HepG2 (cell line): ENCODE data around the gene PDZD4. TPM values are rescaled to one million over a fixed set of nuclear protein-coding genes. Genes with fewer than 3 reads are reported as not detected.

Experiments used
- ATAC-seq: fragments of 200-7000 bp; cut with Tn5 transposase; 3 replicates; pipeline ENCODE4 v1.9.1; 2020; ENCODE audit warnings: mild to moderate bottlenecking, moderate library complexity
- BruUV-seq: library from RNA; stranded (reverse); fragments of 400-500 nt; replicated peaks from 2 replicates; lab custom pipeline; 2021; lab: Mats Ljungman, UMichigan
- CTCF ChIA-PET: fragments of 300-600 bp; formaldehyde crosslinking; extraction: SDS; loops from one replicate; lab custom pipeline; 2021; ENCODE audit warnings: low total read pairs, inconsistent platforms, low intra/inter-chr PET ratio; lab: Yijun Ruan, JAX
- POLR2A ChIA-PET: fragments of 350-600 bp; sonication (Branson Sonifier 250); formaldehyde crosslinking; loops from one replicate; lab custom pipeline; 2020; ENCODE audit warnings: antibody characterized with exemption, inconsistent platforms; lab: Yijun Ruan, JAX
- DNase-seq: peaks from one replicate; pipeline ENCODE4 v3.0.0-alpha.2; 2015; ENCODE audit warnings: low spot score
- FAIRE-seq: peaks from 3 replicates; lab custom pipeline; 2011; peaks lifted over from hg19 to GRCh38; lab: Jason Lieb, UNC
- H2AFZ ChIP-seq: one replicate; pipeline ENCODE4 v1.6.1; 2011; ENCODE audit warnings: low read length, inconsistent platforms
- H3K27ac ChIP-seq: fragments of 300-600 bp; 3 replicates; pipeline ENCODE4 v1.8.0; 2011; ENCODE audit warnings: mixed run types, mild to moderate bottlenecking, mixed read lengths, low read length, inconsistent platforms; ENCODE audit not compliant: insufficient read depth; ENCODE audit errors: extremely low read length
- H3K27me3 ChIP-seq, 2 experiments: fragments of 200-600 bp in 1 of 2; 2 replicates in 1 of 2; 3 replicates in 1 of 2; pipeline versions ENCODE4 v1.6.0 to v1.8.0; 2011; ENCODE audit warnings: low read length in 2 of 2, mild to moderate bottlenecking in 2 of 2, moderate library complexity in 2 of 2, inconsistent platforms in 1 of 2; ENCODE audit not compliant: insufficient read depth in 2 of 2, control insufficient read depth in 1 of 2
- H3K36me3 ChIP-seq, 2 experiments: fragments of 200-600 bp in 1 of 2; replicated peaks in 1 of 2; 2 replicates in 1 of 2; 3 replicates in 1 of 2; pipeline versions ENCODE4 v1.5.1 to v1.8.0; 2011; ENCODE audit warnings: low read length in 2 of 2, inconsistent platforms in 1 of 2; ENCODE audit not compliant: insufficient read depth in 2 of 2, control insufficient read depth in 1 of 2
- H3K4me1 ChIP-seq: 2 replicates; pipeline ENCODE4 v1.5.1; 2012; ENCODE audit warnings: low read length, inconsistent platforms; ENCODE audit not compliant: insufficient read depth
- H3K4me2 ChIP-seq: 2 replicates; pipeline ENCODE4 v1.6.0; 2011; ENCODE audit warnings: low read depth, low read length, inconsistent platforms
- H3K4me3 ChIP-seq, 3 experiments: fragments of 200-600 bp in 1 of 3; sonication (generic), shearing (Covaris generic) in 1 of 3; replicated peaks in 1 of 3; 2 replicates each; pipeline ENCODE4 v1.5.1; 2011 to 2016; ENCODE audit warnings: low read length in 3 of 3, inconsistent platforms in 2 of 3, low read depth in 2 of 3, mild to moderate bottlenecking in 2 of 3, control low read depth in 1 of 3, mixed read lengths in 1 of 3; ENCODE audit not compliant: insufficient read depth in 1 of 3
- H3K79me2 ChIP-seq: one replicate; pipeline ENCODE4 v1.6.1; 2011; ENCODE audit warnings: low read length, inconsistent platforms; ENCODE audit not compliant: insufficient read depth
- H3K9ac ChIP-seq: 2 replicates; pipeline ENCODE4 v1.6.0; 2011; ENCODE audit warnings: mild to moderate bottlenecking, low read depth, low read length, inconsistent platforms; ENCODE audit not compliant: insufficient read depth
- H3K9me3 ChIP-seq: 2 replicates; pipeline ENCODE4 v1.5.1; 2012; ENCODE audit warnings: mild to moderate bottlenecking, low read length
- H4K20me1 ChIP-seq: 2 replicates; pipeline ENCODE4 v1.6.0; 2011; ENCODE audit warnings: inconsistent platforms, mild to moderate bottlenecking, low read length, moderate library complexity; ENCODE audit not compliant: insufficient read depth
- FOXK2 ChIP-seq: fragments of 450-650 bp; IDR thresholded peaks from 2 replicates; pipeline ENCODE4 v1.6.1; 2016
- HMG20A ChIP-seq: IDR thresholded peaks from 2 replicates; pipeline ENCODE4 v1.6.1; 2016; ENCODE audit warnings: borderline replicate concordance
- HOXA5 ChIP-seq: sonication (generic); formaldehyde crosslinking; IDR thresholded peaks from 2 replicates; pipeline ENCODE4 v1.4.0; 2020; ENCODE audit warnings: missing genetic modification reagents
- MTA1 ChIP-seq: sonication (generic); formaldehyde crosslinking; IDR thresholded peaks from 2 replicates; pipeline ENCODE4 v1.4.0; 2020; ENCODE audit warnings: missing genetic modification reagents, mild to moderate bottlenecking, borderline replicate concordance
- NPAS2 ChIP-seq: sonication (generic); formaldehyde crosslinking; IDR thresholded peaks from 2 replicates; pipeline ENCODE4 v1.8.0; 2022; ENCODE audit warnings: mild to moderate bottlenecking, missing genetic modification reagents, borderline replicate concordance
- NR1H2 ChIP-seq: sonication (generic); formaldehyde crosslinking; IDR thresholded peaks from 2 replicates; pipeline ENCODE4 v1.8.1; 2022; ENCODE audit warnings: low read depth, missing genetic modification reagents, borderline replicate concordance
- WGBS: methylation state at CpG from one replicate; pipeline ENCODE4 v1.1.6; 2017; ENCODE audit warnings: low lambda C conversion rate; 5-methylcytosine and 5-hydroxymethylcytosine counted together
- in situ Hi-C: cut with HindIII; loops from 2 replicates; pipeline ENCODE4 v1.10.0; 2017; ENCODE audit warnings: low pct_unique_long_range_greater_than_20kb; ENCODE audit not compliant: extremely low pct_ligation_motif_present
- intact Hi-C: fragments of 100-400 bp; cut with micrococcal nuclease; formaldehyde crosslinking; loops from one replicate; pipeline ENCODE4 v1.10.0; 2022; ENCODE audit not compliant: unreplicated experiment
- polyA plus RNA-seq, 8 experiments: library from polyadenylated mRNA; depleted of rRNA in 3 of 8; stranded (reverse) in 7 of 8; unstranded in 1 of 8; fragments of >200 nt; fragmentation: Illumina TruSeq in 4 of 8; extraction: Trizol in 4 of 8; gene quantifications; 2 replicates each; pipeline versions ENCODE4 v1.2.1 to v1.2.3, GENCODE V29; 2011 to 2016; ENCODE audit warnings: low read depth in 4 of 8, missing spikeins in 1 of 8, mixed read lengths in 1 of 8; ENCODE audit not compliant: insufficient read depth in 1 of 8
- total RNA-seq, 5 experiments: library from RNA; depleted of rRNA; stranded (reverse); fragments of >200 nt; fragmentation: Illumina TruSeq; extraction: Trizol; gene quantifications; 2 replicates each; pipeline ENCODE4 v1.2.3, GENCODE V29; 2016; ENCODE audit warnings: low read depth in 1 of 5
- TF ChIP-seq, protein P1 (sequence below): IDR thresholded peaks from 2 replicates; pipeline ENCODE4 v1.6.1; 2016; ENCODE audit warnings: missing compliant biosample characterization, missing genetic modification reagents, borderline replicate concordance
- TF ChIP-seq, protein P2 (sequence below): sonication (generic); formaldehyde crosslinking; IDR thresholded peaks from 2 replicates; pipeline ENCODE4 v1.5.0; 2020; ENCODE audit warnings: missing genetic modification reagents
- TF ChIP-seq, protein P3 (sequence below): sonication (generic); formaldehyde crosslinking; IDR thresholded peaks from 2 replicates; pipeline ENCODE4 v1.5.0; 2020; ENCODE audit warnings: mild to moderate bottlenecking, missing genetic modification reagents

Gene PDZD4
- total and polyA plus RNA-seq, 2 of the 13 experiments (the other 11 are each of a cell fraction or from before 2014, with no cell fraction given) = not detected

DNA sequence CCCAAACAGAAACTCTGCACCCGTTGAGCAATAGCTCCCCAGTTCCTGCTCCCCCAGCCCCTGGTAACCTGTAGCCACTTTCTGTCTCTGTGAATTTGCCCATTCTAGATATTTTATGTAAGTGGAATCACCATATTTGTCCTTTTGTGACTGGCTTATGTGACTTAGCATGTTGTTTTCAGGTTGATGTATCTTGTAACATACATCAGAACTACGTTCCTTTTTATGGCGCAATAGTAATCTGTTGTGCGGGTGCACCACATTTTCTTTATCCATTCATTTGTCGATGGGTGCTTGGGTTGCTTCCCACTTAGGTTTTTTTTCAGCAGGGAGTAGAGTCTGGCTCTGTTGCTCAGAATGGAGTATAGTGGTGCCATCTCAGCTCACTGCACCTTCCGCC lies 6.6 kb upstream of the PDZD4 start:
- H3K9me3 ChIP-seq = no peaks in the 10 kb centered on the region
- no peak overlapping the region for H2AFZ ChIP-seq
- 47% methylated on average over 6 of the region's 6 CpGs for WGBS
- FAIRE-seq = no peak
- TF ChIP-seq NPAS2 (CRISPR knock-in tag) (no peak), FOXK2 (no peak), NR1H2 (CRISPR knock-in tag) (no peak), HOXA5 (CRISPR knock-in tag) (no peak), MTA1 (no peak), HMG20A (CRISPR knock-in tag) (no peak)
- TF ChIP-seq, protein P1, sequence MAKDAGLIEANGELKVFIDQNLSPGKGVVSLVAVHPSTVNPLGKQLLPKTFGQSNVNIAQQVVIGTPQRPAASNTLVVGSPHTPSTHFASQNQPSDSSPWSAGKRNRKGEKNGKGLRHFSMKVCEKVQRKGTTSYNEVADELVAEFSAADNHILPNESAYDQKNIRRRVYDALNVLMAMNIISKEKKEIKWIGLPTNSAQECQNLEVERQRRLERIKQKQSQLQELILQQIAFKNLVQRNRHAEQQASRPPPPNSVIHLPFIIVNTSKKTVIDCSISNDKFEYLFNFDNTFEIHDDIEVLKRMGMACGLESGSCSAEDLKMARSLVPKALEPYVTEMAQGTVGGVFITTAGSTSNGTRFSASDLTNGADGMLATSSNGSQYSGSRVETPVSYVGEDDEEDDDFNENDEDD = no peak
- TF ChIP-seq, protein P2, sequence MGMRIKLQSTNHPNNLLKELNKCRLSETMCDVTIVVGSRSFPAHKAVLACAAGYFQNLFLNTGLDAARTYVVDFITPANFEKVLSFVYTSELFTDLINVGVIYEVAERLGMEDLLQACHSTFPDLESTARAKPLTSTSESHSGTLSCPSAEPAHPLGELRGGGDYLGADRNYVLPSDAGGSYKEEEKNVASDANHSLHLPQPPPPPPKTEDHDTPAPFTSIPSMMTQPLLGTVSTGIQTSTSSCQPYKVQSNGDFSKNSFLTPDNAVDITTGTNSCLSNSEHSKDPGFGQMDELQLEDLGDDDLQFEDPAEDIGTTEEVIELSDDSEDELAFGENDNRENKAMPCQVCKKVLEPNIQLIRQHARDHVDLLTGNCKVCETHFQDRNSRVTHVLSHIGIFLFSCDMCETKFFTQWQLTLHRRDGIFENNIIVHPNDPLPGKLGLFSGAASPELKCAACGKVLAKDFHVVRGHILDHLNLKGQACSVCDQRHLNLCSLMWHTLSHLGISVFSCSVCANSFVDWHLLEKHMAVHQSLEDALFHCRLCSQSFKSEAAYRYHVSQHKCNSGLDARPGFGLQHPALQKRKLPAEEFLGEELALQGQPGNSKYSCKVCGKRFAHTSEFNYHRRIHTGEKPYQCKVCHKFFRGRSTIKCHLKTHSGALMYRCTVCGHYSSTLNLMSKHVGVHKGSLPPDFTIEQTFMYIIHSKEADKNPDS (CRISPR knock-in tag) = no peak
- TF ChIP-seq, protein P3, sequence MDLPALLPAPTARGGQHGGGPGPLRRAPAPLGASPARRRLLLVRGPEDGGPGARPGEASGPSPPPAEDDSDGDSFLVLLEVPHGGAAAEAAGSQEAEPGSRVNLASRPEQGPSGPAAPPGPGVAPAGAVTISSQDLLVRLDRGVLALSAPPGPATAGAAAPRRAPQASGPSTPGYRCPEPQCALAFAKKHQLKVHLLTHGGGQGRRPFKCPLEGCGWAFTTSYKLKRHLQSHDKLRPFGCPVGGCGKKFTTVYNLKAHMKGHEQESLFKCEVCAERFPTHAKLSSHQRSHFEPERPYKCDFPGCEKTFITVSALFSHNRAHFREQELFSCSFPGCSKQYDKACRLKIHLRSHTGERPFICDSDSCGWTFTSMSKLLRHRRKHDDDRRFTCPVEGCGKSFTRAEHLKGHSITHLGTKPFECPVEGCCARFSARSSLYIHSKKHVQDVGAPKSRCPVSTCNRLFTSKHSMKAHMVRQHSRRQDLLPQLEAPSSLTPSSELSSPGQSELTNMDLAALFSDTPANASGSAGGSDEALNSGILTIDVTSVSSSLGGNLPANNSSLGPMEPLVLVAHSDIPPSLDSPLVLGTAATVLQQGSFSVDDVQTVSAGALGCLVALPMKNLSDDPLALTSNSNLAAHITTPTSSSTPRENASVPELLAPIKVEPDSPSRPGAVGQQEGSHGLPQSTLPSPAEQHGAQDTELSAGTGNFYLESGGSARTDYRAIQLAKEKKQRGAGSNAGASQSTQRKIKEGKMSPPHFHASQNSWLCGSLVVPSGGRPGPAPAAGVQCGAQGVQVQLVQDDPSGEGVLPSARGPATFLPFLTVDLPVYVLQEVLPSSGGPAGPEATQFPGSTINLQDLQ (CRISPR knock-in tag) = no peak
- no peaks in the 10 kb centered on the region for H3K4me1 ChIP-seq
- ChIA-PET POLR2A (no interaction called here), CTCF (no interaction called here)
- no peaks in the 10 kb centered on the region for H4K20me1 ChIP-seq
- in situ Hi-C loops = no loop called here
- H3K36me3 ChIP-seq = no peaks in the 10 kb centered on the region
- BruUV-seq = no TSS peak
- H3K4me2 ChIP-seq = no peak overlapping the region
- intact Hi-C loops = no loop called here
- H3K4me3 ChIP-seq = no peak overlapping the region
- no peak for ATAC-seq
- H3K27me3 ChIP-seq = peaks cover 3 to 5% of the 10 kb centered on the region in 2 experiments; a peak in 3 of 5 replicates
- DNase-seq = no peak
- no peak overlapping the region for H3K9ac ChIP-seq
- H3K27ac ChIP-seq = no peak overlapping the region
- no peaks in the 10 kb centered on the region for H3K79me2 ChIP-seq
